Neural progenitor cell (in vitro differentiated cells): ENCODE data around the gene URGCP. TPM values are rescaled to one million over a fixed set of nuclear protein-coding genes. Genes with fewer than 3 reads are reported as not detected.

ENCODE experiments used
- DNase-seq: peaks from one replicate; pipeline ENCODE4 v3.0.0-alpha.2; 2016; ENCODE audit warnings: low spot score
- H2AFZ ChIP-seq: fragments of 200-600 bp; sonication (generic); replicated peaks from 2 replicates; pipeline ENCODE4 v1.6.1; 2016; ENCODE audit warnings: antibody characterized with exemption
- H3F3A ChIP-seq: fragments of 200-600 bp; sonication (generic); 2 replicates; pipeline ENCODE4 v1.6.1; 2016; ENCODE audit warnings: antibody characterized with exemption, low read depth
- H3K27ac ChIP-seq: fragments of 200-600 bp; sonication (generic); 2 replicates; pipeline ENCODE4 v1.5.1; 2016; ENCODE audit warnings: mild to moderate bottlenecking
- H3K27me3 ChIP-seq: fragments of 200-600 bp; sonication (generic); 2 replicates; pipeline ENCODE4 v1.6.1; 2016; ENCODE audit warnings: mild to moderate bottlenecking, moderate library complexity
- H3K36me3 ChIP-seq: fragments of 200-600 bp; sonication (generic); 2 replicates; pipeline ENCODE4 v1.5.1; 2016
- H3K4me1 ChIP-seq: fragments of 200-600 bp; sonication (generic); 2 replicates; pipeline ENCODE4 v1.6.1; 2016; ENCODE audit warnings: mixed run types
- H3K4me2 ChIP-seq: fragments of 200-600 bp; sonication (generic); 2 replicates; pipeline ENCODE4 v1.6.1; 2016
- H3K4me3 ChIP-seq: fragments of 200-600 bp; sonication (generic); 2 replicates; pipeline ENCODE4 v1.5.1; 2016
- H3K79me2 ChIP-seq: fragments of 200-600 bp; sonication (generic); 2 replicates; pipeline ENCODE4 v1.6.1; 2016; ENCODE audit warnings: low read depth
- H3K9ac ChIP-seq: fragments of 200-600 bp; sonication (generic); 2 replicates; pipeline ENCODE4 v1.6.1; 2016
- H3K9me3 ChIP-seq: fragments of 200-600 bp; sonication (generic); 2 replicates; pipeline ENCODE4 v1.5.1; 2016; ENCODE audit warnings: low read depth
- H4K20me1 ChIP-seq: fragments of 200-600 bp; sonication (generic); 2 replicates; pipeline ENCODE4 v1.6.1; 2016; ENCODE audit warnings: low read depth
- H3K27ac Mint-ChIP-seq: 3 replicates; pipeline ENCODE4 v1.8.0; 2021; ENCODE audit warnings: mixed read lengths
- H3K27me3 Mint-ChIP-seq: 2 replicates; pipeline ENCODE4 v1.8.0; 2022; ENCODE audit warnings: low read depth, mild to moderate bottlenecking, inconsistent platforms, moderate library complexity, mixed read lengths; ENCODE audit not compliant: insufficient read depth
- H3K36me3 Mint-ChIP-seq: 3 replicates; pipeline ENCODE4 v1.8.0; 2021; ENCODE audit warnings: mixed read lengths
- H3K4me1 Mint-ChIP-seq: 3 replicates; pipeline ENCODE4 v1.8.0; 2021; ENCODE audit warnings: mixed read lengths
- H3K4me3 Mint-ChIP-seq: 3 replicates; pipeline ENCODE4 v1.8.0; 2021; ENCODE audit warnings: mild to moderate bottlenecking, moderate library complexity, mixed read lengths
- H3K9me3 Mint-ChIP-seq: 3 replicates; pipeline ENCODE4 v1.8.0; 2020; ENCODE audit warnings: mixed read lengths
- CTCF ChIP-seq: fragments of 200-600 bp; sonication (generic); IDR thresholded peaks from 2 replicates; pipeline ENCODE4 v1.5.1; 2017; ENCODE audit warnings: antibody characterized with exemption, mild to moderate bottlenecking
- EZH2 ChIP-seq: fragments of 200-600 bp; sonication (generic); IDR thresholded peaks from 2 replicates; pipeline ENCODE4 v1.6.1; 2017; ENCODE audit warnings: antibody characterized with exemption, mild to moderate bottlenecking, moderate library complexity
- EZH2phosphoT487 ChIP-seq: fragments of 200-600 bp; sonication (generic); IDR thresholded peaks from 2 replicates; pipeline ENCODE4 v1.6.1; 2017; ENCODE audit warnings: antibody characterized with exemption
- total RNA-seq: library from RNA; depleted of rRNA; stranded (reverse); fragments of >200 nt; gene quantifications from 2 replicates; pipeline ENCODE4 v1.2.3, GENCODE V29; 2015; ENCODE audit warnings: low replicate concordance

The URGCP gene
- total RNA-seq, 1 donor from 2014 or later, result 9.2 TPM

- Histone ChIP-seq H4K20me1 (no peaks in the 10 kb centered on the region), H3K9me3 (no peaks in the 10 kb centered on the region), H3K79me2 (no peaks in the 10 kb centered on the region), H3K36me3 (no peaks in the 10 kb centered on the region), H3F3A (peaks cover 8% of the 10 kb centered on the region), H3K4me3 (no peak overlapping the region), H3K4me2 (no peak overlapping the region), H2AFZ (no peak overlapping the region), H3K27me3 (no peaks in the 10 kb centered on the region), H3K27ac (no peak overlapping the region), H3K9ac (no peak overlapping the region), H3K4me1 (no peaks in the 10 kb centered on the region)
- TF ChIP-seq CTCF, result no peak
- TF ChIP-seq EZH2, result no peak
- TF ChIP-seq EZH2phosphoT487, result no peak
- peaks cover 10% of the 10 kb centered on the region for H3K4me1 Mint-ChIP-seq
- H3K4me3 Mint-ChIP-seq, result no peak overlapping the region
- H3K9me3 Mint-ChIP-seq, result peaks cover 3% of the 10 kb centered on the region
- peaks cover 7% of the 10 kb centered on the region for H3K27me3 Mint-ChIP-seq
- H3K27ac Mint-ChIP-seq, result no peak overlapping the region
- H3K36me3 Mint-ChIP-seq, result peaks cover 16% of the 10 kb centered on the region
- DNase-seq, result no peak
Observed at GRCh38 chr7:43864126-43864525, 42.3 kb downstream of the URGCP start.

GRCh38 chr7:43856996-43857395 is 49.4 kb downstream of the URGCP start:
- Mint-ChIP-seq H3K27me3 (peaks cover 5% of the 10 kb centered on the region), H3K9me3 (peaks cover 3% of the 10 kb centered on the region), H3K36me3 (no peaks in the 10 kb centered on the region), H3K27ac (no peak overlapping the region), H3K4me3 (no peak overlapping the region), H3K4me1 (no peaks in the 10 kb centered on the region)
- H3K27ac ChIP-seq, result no peak overlapping the region
- no peak overlapping the region for H3K4me2 ChIP-seq
- no peaks in the 10 kb centered on the region for H3K9me3 ChIP-seq
- H3K79me2 ChIP-seq, result no peaks in the 10 kb centered on the region
- H2AFZ ChIP-seq, result no peak overlapping the region
- no peak overlapping the region for H3K4me3 ChIP-seq
- H3F3A ChIP-seq, result no peaks in the 10 kb centered on the region
- TF ChIP-seq EZH2phosphoT487, result no peak
- no peak for TF ChIP-seq EZH2
- TF ChIP-seq CTCF, result no peak
- H4K20me1 ChIP-seq, result no peaks in the 10 kb centered on the region
- no peak overlapping the region for H3K9ac ChIP-seq
- H3K4me1 ChIP-seq, result no peaks in the 10 kb centered on the region
- no peak for DNase-seq
- H3K27me3 ChIP-seq, result no peaks in the 10 kb centered on the region
- no peaks in the 10 kb centered on the region for H3K36me3 ChIP-seq

- H3K4me1 Mint-ChIP-seq, result no peaks in the 10 kb centered on the region
- Histone ChIP-seq H3K9ac (no peak overlapping the region), H3K79me2 (no peaks in the 10 kb centered on the region), H3K36me3 (no peaks in the 10 kb centered on the region), H3K9me3 (no peaks in the 10 kb centered on the region), H3K27me3 (no peaks in the 10 kb centered on the region), H3K27ac (no peak overlapping the region), H2AFZ (no peak overlapping the region), H3K4me1 (no peaks in the 10 kb centered on the region), H3K4me3 (no peak overlapping the region), H3K4me2 (no peak overlapping the region), H3F3A (no peaks in the 10 kb centered on the region), H4K20me1 (no peaks in the 10 kb centered on the region)
- no peaks in the 10 kb centered on the region for H3K36me3 Mint-ChIP-seq
- peaks cover 5% of the 10 kb centered on the region for H3K27me3 Mint-ChIP-seq
- H3K9me3 Mint-ChIP-seq, result peaks cover 3% of the 10 kb centered on the region
- no peak overlapping the region for H3K27ac Mint-ChIP-seq
- no peak for DNase-seq
- TF ChIP-seq EZH2phosphoT487 (no peak), EZH2 (no peak), CTCF (no peak)
- H3K4me3 Mint-ChIP-seq, result no peak overlapping the region
Observed at GRCh38 chr7:43856316-43856715, 50.1 kb downstream of the URGCP start.

- no peaks in the 10 kb centered on the region for H3K27me3 ChIP-seq
- H2AFZ ChIP-seq, result no peak overlapping the region
- H3K4me2 ChIP-seq, result no peak overlapping the region
- H3K9me3 ChIP-seq, result no peaks in the 10 kb centered on the region
- H3K4me3 ChIP-seq, result no peak overlapping the region
- H3K9ac ChIP-seq, result no peak overlapping the region
- H3K27ac ChIP-seq, result no peak overlapping the region
- TF ChIP-seq CTCF, result no peak
- TF ChIP-seq EZH2, result no peak
- no peak for TF ChIP-seq EZH2phosphoT487
- H3K4me1 ChIP-seq, result no peaks in the 10 kb centered on the region
- no peaks in the 10 kb centered on the region for H4K20me1 ChIP-seq
- H3K36me3 Mint-ChIP-seq, result no peaks in the 10 kb centered on the region
- H3K9me3 Mint-ChIP-seq, result peaks cover 3% of the 10 kb centered on the region
- no peak overlapping the region for H3K27ac Mint-ChIP-seq
- DNase-seq, result no peak
- H3K79me2 ChIP-seq, result no peaks in the 10 kb centered on the region
- no peaks in the 10 kb centered on the region for H3F3A ChIP-seq
- peaks cover 5% of the 10 kb centered on the region for H3K27me3 Mint-ChIP-seq
- H3K36me3 ChIP-seq, result no peaks in the 10 kb centered on the region
- H3K4me1 Mint-ChIP-seq, result no peaks in the 10 kb centered on the region
- H3K4me3 Mint-ChIP-seq, result no peak overlapping the region
Observed at GRCh38 chr7:43855176-43855575, 51.2 kb downstream of the URGCP start.
